ENCODE measurements around the gene SUSD1. TPM values are rescaled to one million over a fixed set of nuclear protein-coding genes. Genes with fewer than 3 reads are reported as not detected.
"Not testable (repeated sequence)": the region's sequence is repeated elsewhere in the genome, so short reads cannot be mapped to it uniquely, and the experiment has no call there.

SUSD1 gene
- 10 to 100 TPM; 15.1 to 19.0 TPM for total RNA-seq
- long read RNA-seq, donor 1, partial matches to known transcripts = 2 of 6 reads
- long read RNA-seq, donor 1, other reads (novel, unspliced or antisense) = 2 of 6 reads
- long read RNA-seq, donor 2, partial matches to known transcripts = 6 of 9 reads
- long read RNA-seq, donor 2, other reads (novel, unspliced or antisense) = 2 of 9 reads

- DNase-seq (ENCODE audit: low spot score) = peak; percentile 86
- intact Hi-C loops (cut with DNase I) = loop anchor here in 1 of 2 donors (10.0 kb wide), 1 partner anchor 160 kb away; the partner anchor contains the start of gene PTBP3
Observed at GRCh38 chr9:112174965-112175795, at the start of gene SUSD1. Gene SUSD1, minus strand, starts transcription at chr9:112175297. Its CDS starts 62 bp downstream, at chr9:112175235.

- DNase-seq (ENCODE audit: low spot score) = no peak
- intact Hi-C loops (cut with DNase I) = no loop called here
Observed at GRCh38 chr9:112224401-112225289, 49.5 kb upstream of the SUSD1 start.

- DNase-seq (ENCODE audit: low spot score) = no peak
- intact Hi-C loops (cut with DNase I) = no loop called here
Observed at GRCh38 chr9:112218908-112219307, 43.8 kb upstream of the SUSD1 start.

GRCh38 chr9:112212926-112213325, 37.8 kb upstream of the SUSD1 start:
- intact Hi-C loops (cut with DNase I) = no loop called here
- no peak for DNase-seq (ENCODE audit: low spot score)

- no peak for DNase-seq (ENCODE audit: low spot score)
- intact Hi-C loops (cut with DNase I) = no loop called here
Observed at GRCh38 chr9:112207451-112207850, 32.4 kb upstream of the SUSD1 start.

GRCh38 chr9:112203536-112203935, 28.4 kb upstream of the SUSD1 start:
- intact Hi-C loops (cut with DNase I) = no loop called here
- DNase-seq (ENCODE audit: low spot score) = no peak

- DNase-seq (ENCODE audit: low spot score) = no peak
- intact Hi-C loops (cut with DNase I) = no loop called here
Observed at GRCh38 chr9:112200711-112201110, 25.6 kb upstream of the SUSD1 start.

GRCh38 chr9:112198646-112199045, 23.5 kb upstream of the SUSD1 start:
- intact Hi-C loops (cut with DNase I) = no loop called here
- DNase-seq (ENCODE audit: low spot score) = no peak

- DNase-seq (ENCODE audit: low spot score) = no peak
- intact Hi-C loops (cut with DNase I) = no loop called here
Observed at GRCh38 chr9:112194969-112195431, 19.9 kb upstream of the SUSD1 start.

- DNase-seq (ENCODE audit: low spot score) = no peak
- intact Hi-C loops (cut with DNase I) = no loop called here
Observed at GRCh38 chr9:112193572-112194288, 18.6 kb upstream of the SUSD1 start.

GRCh38 chr9:112190320-112190719, 15.2 kb upstream of the SUSD1 start:
- DNase-seq (ENCODE audit: low spot score); intact Hi-C loops (cut with DNase I): not testable (repeated sequence)

- intact Hi-C loops (cut with DNase I) = no loop called here
- DNase-seq (ENCODE audit: low spot score) = no peak
Observed at GRCh38 chr9:112188884-112189283, 13.8 kb upstream of the SUSD1 start.

GRCh38 chr9:112187404-112187803, 12.3 kb upstream of the SUSD1 start:
- intact Hi-C loops (cut with DNase I) = loop anchor here in 1 of 2 donors (1.0 kb wide), 1 partner anchor 21 kb away; no protein-coding TSS in a partner anchor
- DNase-seq (ENCODE audit: low spot score) = no peak

- no peak for DNase-seq (ENCODE audit: low spot score)
- intact Hi-C loops (cut with DNase I) = loop anchor here in 1 of 2 donors (1.0 kb wide), 1 partner anchor 20 kb away; no protein-coding TSS in a partner anchor
Observed at GRCh38 chr9:112186695-112187094, 11.6 kb upstream of the SUSD1 start.

GRCh38 chr9:112184946-112185345, 9.8 kb upstream of the SUSD1 start:
- DNase-seq (ENCODE audit: low spot score) = no peak
- intact Hi-C loops (cut with DNase I) = no loop called here

- intact Hi-C loops (cut with DNase I) = no loop called here
Observed at GRCh38 chr9:112184221-112184620, 9.1 kb upstream of the SUSD1 start.

GRCh38 chr9:112180387-112180881, 5.3 kb upstream of the SUSD1 start:
- intact Hi-C loops (cut with DNase I) = no loop called here
- no peak for DNase-seq (ENCODE audit: low spot score)

More at GRCh38 chr9:112184221-112184620, 9.1 kb upstream of the SUSD1 start:
- DNase-seq (ENCODE audit: low spot score) = no peak

- intact Hi-C loops (cut with DNase I) = loop anchor here in 1 of 2 donors (10.0 kb wide), 1 partner anchor 155 kb away; the partner anchor contains the start of gene PTBP3
- no peak for DNase-seq (ENCODE audit: low spot score)
Observed at GRCh38 chr9:112179816-112180215, 4.7 kb upstream of the SUSD1 start.
